CD14-positive monocyte (primary cell): Measurements from ENCODE around the gene TRPM7. TPM values are rescaled to one million over a fixed set of nuclear protein-coding genes. Genes with fewer than 3 reads are reported as not detected.

Experiments
- DNase-seq, 3 donors: peaks; one replicate each; pipeline ENCODE4 v3.0.0-alpha.2; 2011 to 2022
- H2AFZ ChIP-seq: 2 replicates; pipeline ENCODE4 v1.6.0; 2012; ENCODE audit warnings: mild to moderate bottlenecking, low read depth, low read length, inconsistent platforms; ENCODE audit not compliant: insufficient read depth, poor library complexity, severe bottlenecking
- H3K27ac ChIP-seq, 2 donors: 1 replicate in 1 of 2; 2 replicates in 1 of 2; pipeline ENCODE4 v1.5.1; 2012 to 2013; ENCODE audit warnings: low read length in 2 of 2, control low read depth in 1 of 2, inconsistent platforms in 1 of 2, low read depth in 1 of 2, mild to moderate bottlenecking in 1 of 2
- H3K27me3 ChIP-seq, 2 donors: one replicate each; pipeline versions ENCODE4 v1.6.0 to v1.6.1; 2011 to 2013; ENCODE audit warnings: low read length in 2 of 2; ENCODE audit not compliant: control insufficient read depth in 2 of 2, insufficient read depth in 2 of 2
- H3K36me3 ChIP-seq, 2 donors: replicated peaks in 1 of 2; 1 replicate in 1 of 2; 2 replicates in 1 of 2; pipeline versions ENCODE4 v1.5.1 to v1.6.1; 2012 to 2013; ENCODE audit warnings: low read length in 2 of 2, control low read depth in 1 of 2, inconsistent platforms in 1 of 2, mild to moderate bottlenecking in 1 of 2; ENCODE audit not compliant: insufficient read depth in 2 of 2, control insufficient read depth in 1 of 2
- H3K4me1 ChIP-seq, 2 donors: 1 replicate in 1 of 2; 2 replicates in 1 of 2; pipeline versions ENCODE4 v1.5.1 to v1.6.1; 2012 to 2013; ENCODE audit warnings: low read length in 2 of 2, control low read depth in 1 of 2, inconsistent platforms in 1 of 2, mild to moderate bottlenecking in 1 of 2, moderate library complexity in 1 of 2; ENCODE audit not compliant: insufficient read depth in 2 of 2, control insufficient read depth in 1 of 2
- H3K4me2 ChIP-seq: replicated peaks from 2 replicates; pipeline ENCODE3; 2012; ENCODE audit warnings: low read length, moderate library complexity, mild to moderate bottlenecking; ENCODE audit not compliant: poor library complexity, severe bottlenecking; ENCODE audit errors: extremely low read depth
- H3K4me3 ChIP-seq, 3 experiments: fragments of 200-600 bp in 1 of 3; sonication (generic) in 1 of 3; replicated peaks in 1 of 3; 1 replicate in 2 of 3; 2 replicates in 1 of 3; pipeline ENCODE4 v1.5.1; 2011 to 2013; ENCODE audit warnings: low read length in 3 of 3, mild to moderate bottlenecking in 3 of 3, control low read depth in 2 of 3, low read depth in 2 of 3, inconsistent platforms in 1 of 3, moderate library complexity in 1 of 3
- H3K79me2 ChIP-seq: 2 replicates; pipeline ENCODE4 v1.6.0; 2012; ENCODE audit warnings: mild to moderate bottlenecking, control low read depth, inconsistent platforms, low read length, moderate library complexity; ENCODE audit not compliant: insufficient read depth
- H3K9ac ChIP-seq: 2 replicates; pipeline ENCODE4 v1.6.0; 2017; ENCODE audit warnings: low read length, mild to moderate bottlenecking; ENCODE audit not compliant: insufficient read depth, poor library complexity, severe bottlenecking
- H3K9me3 ChIP-seq, 2 donors: replicated peaks in 1 of 2; 1 replicate in 1 of 2; 2 replicates in 1 of 2; pipeline versions ENCODE4 v1.5.1 to v1.6.1; 2012 to 2013; ENCODE audit warnings: low read length in 2 of 2, control low read depth in 1 of 2; ENCODE audit not compliant: control insufficient read depth in 1 of 2, insufficient read depth in 1 of 2
- H4K20me1 ChIP-seq: 2 replicates; pipeline ENCODE4 v1.6.0; 2012; ENCODE audit warnings: mild to moderate bottlenecking, low read length, control low read depth, moderate library complexity; ENCODE audit not compliant: insufficient read depth
- H3K27ac Mint-ChIP-seq, 7 donors: one replicate each; pipeline ENCODE4 v1.8.0; 2020; ENCODE audit warnings: mild to moderate bottlenecking in 7 of 7, mixed read lengths in 7 of 7, moderate library complexity in 6 of 7, inconsistent platforms in 2 of 7
- H3K27me3 Mint-ChIP-seq, 3 donors: one replicate each; pipeline ENCODE4 v1.8.0; 2021 to 2022; ENCODE audit warnings: low read depth in 3 of 3, mild to moderate bottlenecking in 3 of 3, mixed read lengths in 3 of 3, moderate library complexity in 3 of 3, inconsistent platforms in 1 of 3
- H3K36me3 Mint-ChIP-seq, 2 donors: one replicate each; pipeline ENCODE4 v1.8.0; 2020; ENCODE audit warnings: mixed read lengths in 2 of 2, inconsistent platforms in 1 of 2, mild to moderate bottlenecking in 1 of 2
- H3K4me1 Mint-ChIP-seq: one replicate; pipeline ENCODE4 v1.8.0; 2020; ENCODE audit warnings: mild to moderate bottlenecking, mixed read lengths
- H3K4me3 Mint-ChIP-seq, 2 donors: one replicate each; pipeline ENCODE4 v1.8.0; 2020; ENCODE audit warnings: mild to moderate bottlenecking in 2 of 2, mixed read lengths in 2 of 2, moderate library complexity in 1 of 2
- H3K9me3 Mint-ChIP-seq, 7 donors: one replicate each; pipeline ENCODE4 v1.8.0; 2020 to 2022; ENCODE audit warnings: mixed read lengths in 7 of 7, mild to moderate bottlenecking in 6 of 7, moderate library complexity in 6 of 7, inconsistent platforms in 2 of 7
- WGBS: methylation state at CpG from one replicate; pipeline ENCODE4 v1.1.5; 2013; ENCODE audit warnings: missing lambda C conversion rate; ENCODE audit not compliant: insufficient coverage; 5-methylcytosine and 5-hydroxymethylcytosine counted together
- intact Hi-C, 2 donors: fragments of 100-400 bp; cut with micrococcal nuclease; formaldehyde crosslinking; loops; one replicate each; pipeline versions ENCODE4 v1.15.0 to v1.15.1; 2023
- polyA plus RNA-seq, 3 donors: library from polyadenylated mRNA; depleted of rRNA in 1 of 3; unstranded in 2 of 3; stranded (reverse) in 1 of 3; fragments of 300-500 nt in 2 of 3; fragments of >200 nt in 1 of 3; fragmentation: Illumina TruSeq in 2 of 3; gene quantifications; 1 replicate in 2 of 3; 2 replicates in 1 of 3; pipeline ENCODE4 v1.2.3, GENCODE V29; 2012 to 2021
- TF ChIP-seq, protein P1 (sequence below): fragments of 200-600 bp; IDR thresholded peaks from one replicate; pipeline ENCODE4 v1.8.0; 2022; ENCODE audit warnings: antibody characterized with exemption, mild to moderate bottlenecking

TRPM7 gene
- polyA plus RNA-seq, 3 donors: 5.5 to 22.4 (median 8.1) TPM

DNA sequence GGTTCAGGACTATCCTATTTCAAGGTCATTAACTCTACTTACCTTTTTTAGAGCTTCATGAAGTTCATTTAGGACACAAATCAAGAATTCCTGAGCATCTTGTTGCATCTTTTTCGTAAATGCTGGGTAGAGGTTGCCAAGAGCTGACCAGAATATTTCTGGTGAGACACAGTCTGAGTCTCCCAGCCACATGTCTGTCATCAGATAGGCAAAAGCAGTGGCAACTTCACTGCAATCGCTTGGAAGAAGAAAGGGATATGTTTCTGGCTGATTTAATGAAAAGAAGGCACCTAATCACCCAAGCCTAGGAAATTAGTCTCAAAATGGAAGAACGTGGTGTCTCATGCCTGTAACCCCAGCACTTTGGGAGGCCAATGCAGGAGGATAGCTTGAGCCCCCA, 143.0 kb downstream of the TRPM7 start:
- Histone ChIP-seq H3K9me3 (no peaks in the 10 kb centered on the region), H3K27me3 (no peaks in the 10 kb centered on the region), H2AFZ (no peak overlapping the region), H3K79me2 (no peaks in the 10 kb centered on the region), H3K9ac (no peak overlapping the region), H3K27ac (no peak overlapping the region), H3K36me3 (no peaks in the 10 kb centered on the region), H4K20me1 (no peaks in the 10 kb centered on the region), H3K4me3 (no peak overlapping the region), H3K4me2 (no peak overlapping the region), H3K4me1 (no peaks in the 10 kb centered on the region)
- Mint-ChIP-seq H3K4me1 (no peaks in the 10 kb centered on the region), H3K9me3 (peaks cover 0 to 5% (median 0%) of the 10 kb centered on the region in 7 donors), H3K4me3 (no peak overlapping the region), H3K27ac (no peak overlapping the region), H3K27me3 (peaks cover 0 to 4% (median 0%) of the 10 kb centered on the region in 3 donors), H3K36me3 (no peaks in the 10 kb centered on the region)
- DNase-seq: no peak
- WGBS: 100% methylated on average over 2 of the region's 3 CpGs
- TF ChIP-seq, protein P1, sequence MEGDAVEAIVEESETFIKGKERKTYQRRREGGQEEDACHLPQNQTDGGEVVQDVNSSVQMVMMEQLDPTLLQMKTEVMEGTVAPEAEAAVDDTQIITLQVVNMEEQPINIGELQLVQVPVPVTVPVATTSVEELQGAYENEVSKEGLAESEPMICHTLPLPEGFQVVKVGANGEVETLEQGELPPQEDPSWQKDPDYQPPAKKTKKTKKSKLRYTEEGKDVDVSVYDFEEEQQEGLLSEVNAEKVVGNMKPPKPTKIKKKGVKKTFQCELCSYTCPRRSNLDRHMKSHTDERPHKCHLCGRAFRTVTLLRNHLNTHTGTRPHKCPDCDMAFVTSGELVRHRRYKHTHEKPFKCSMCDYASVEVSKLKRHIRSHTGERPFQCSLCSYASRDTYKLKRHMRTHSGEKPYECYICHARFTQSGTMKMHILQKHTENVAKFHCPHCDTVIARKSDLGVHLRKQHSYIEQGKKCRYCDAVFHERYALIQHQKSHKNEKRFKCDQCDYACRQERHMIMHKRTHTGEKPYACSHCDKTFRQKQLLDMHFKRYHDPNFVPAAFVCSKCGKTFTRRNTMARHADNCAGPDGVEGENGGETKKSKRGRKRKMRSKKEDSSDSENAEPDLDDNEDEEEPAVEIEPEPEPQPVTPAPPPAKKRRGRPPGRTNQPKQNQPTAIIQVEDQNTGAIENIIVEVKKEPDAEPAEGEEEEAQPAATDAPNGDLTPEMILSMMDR: no peak
- intact Hi-C loops: no loop called here

DNA sequence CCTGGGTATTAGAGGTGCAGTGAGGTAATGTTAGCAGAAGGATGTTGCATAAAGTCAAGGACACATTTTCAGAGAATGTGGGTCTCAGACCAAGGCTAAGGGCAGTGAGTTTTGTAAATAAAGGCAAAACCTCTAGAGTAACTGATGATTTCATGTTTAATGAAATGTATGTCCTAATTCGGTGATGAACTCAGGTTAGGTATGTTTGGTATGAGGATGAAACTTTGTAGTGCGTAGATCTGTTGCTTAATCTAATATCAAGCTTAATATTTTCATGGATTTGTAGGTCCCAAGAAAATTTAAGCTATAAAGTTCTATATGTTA, 143.7 kb downstream of the TRPM7 start:
- H3K9me3 Mint-ChIP-seq: peaks cover 0 to 5% (median 0%) of the 10 kb centered on the region in 7 donors
- Histone ChIP-seq H2AFZ (no peak overlapping the region), H3K27ac (no peak overlapping the region), H3K79me2 (no peaks in the 10 kb centered on the region), H3K27me3 (no peaks in the 10 kb centered on the region), H3K36me3 (no peaks in the 10 kb centered on the region), H3K4me1 (no peaks in the 10 kb centered on the region), H3K9me3 (no peaks in the 10 kb centered on the region), H3K4me3 (no peak overlapping the region), H3K9ac (no peak overlapping the region), H3K4me2 (no peak overlapping the region), H4K20me1 (no peaks in the 10 kb centered on the region)
- TF ChIP-seq, protein P1: no peak
- no CpG with 5 or more reads among the region's 2 CpGs for WGBS
- intact Hi-C loops: no loop called here
- no peak overlapping the region for H3K27ac Mint-ChIP-seq
- no peaks in the 10 kb centered on the region for H3K36me3 Mint-ChIP-seq
- no peaks in the 10 kb centered on the region for H3K4me1 Mint-ChIP-seq
- no peak overlapping the region for H3K4me3 Mint-ChIP-seq
- no peak for DNase-seq
- H3K27me3 Mint-ChIP-seq: peaks cover 0 to 4% (median 0%) of the 10 kb centered on the region in 3 donors
